SK-N-SH (cell line): ENCODE results near the gene CYB561D1. TPM values are rescaled to one million over a fixed set of nuclear protein-coding genes. Genes with fewer than 3 reads are reported as not detected.

Source experiments
- CTCF ChIA-PET: fragments of 300-600, 350-600 bp; formaldehyde crosslinking; extraction: SDS; loops from one replicate; lab custom pipeline; 2021; lab: Yijun Ruan, JAX
- POLR2A ChIA-PET: fragments of 350-600 bp; sonication (Branson Sonifier 250); formaldehyde crosslinking; extraction: SDS; loops from one replicate; lab custom pipeline; 2020; ENCODE audit warnings: antibody characterized with exemption, inconsistent platforms; lab: Yijun Ruan, JAX
- DNase-seq: peaks from one replicate; pipeline ENCODE4 v3.0.0; 2012
- H2AFZ ChIP-seq: fragments of 200-600 bp; sonication (generic); 2 replicates; pipeline ENCODE4 v1.8.1; 2016; ENCODE audit warnings: antibody characterized with exemption, mild to moderate bottlenecking, low read depth
- H3F3A ChIP-seq: fragments of 200-600 bp; sonication (generic); replicated peaks from 2 replicates; pipeline ENCODE3; 2016; ENCODE audit warnings: antibody characterized with exemption, mild to moderate bottlenecking; ENCODE audit not compliant: insufficient read depth
- H3K27ac ChIP-seq, 2 experiments: fragments of 200-500 bp in 1 of 2; fragments of 200-600 bp in 1 of 2; sonication (Bioruptor generic) in 1 of 2; sonication (generic), shearing (Covaris generic) in 1 of 2; 2 replicates each; pipeline versions ENCODE4 v1.5.1 to v1.6.1; 2014 to 2016; ENCODE audit warnings: low read depth in 2 of 2, inconsistent platforms in 1 of 2, low read length in 1 of 2, mild to moderate bottlenecking in 1 of 2, mixed read lengths in 1 of 2
- H3K27me3 ChIP-seq: fragments of 200-600 bp; sonication (generic), shearing (Covaris generic); 2 replicates; pipeline ENCODE4 v1.6.1; 2016; ENCODE audit warnings: mixed run types; ENCODE audit not compliant: insufficient read depth
- H3K36me3 ChIP-seq, 2 experiments: fragments of 200-500 bp in 1 of 2; fragments of 200-600 bp in 1 of 2; sonication (Bioruptor generic) in 1 of 2; sonication (generic) in 1 of 2; replicated peaks in 1 of 2; 2 replicates each; pipeline versions ENCODE3 to v1.5.1; 2014 to 2016; ENCODE audit warnings: low read length in 1 of 2, mild to moderate bottlenecking in 1 of 2; ENCODE audit not compliant: insufficient read depth in 2 of 2, control insufficient read depth in 1 of 2
- H3K4me1 ChIP-seq, 2 experiments: fragments of 200-500 bp in 1 of 2; fragments of 200-600 bp in 1 of 2; sonication (Bioruptor generic) in 1 of 2; sonication (generic), shearing (Covaris generic) in 1 of 2; 2 replicates each; pipeline versions ENCODE4 v1.5.1 to v1.6.1; 2014 to 2016; ENCODE audit warnings: low read depth in 1 of 2, low read length in 1 of 2, mixed run types in 1 of 2; ENCODE audit not compliant: insufficient read depth in 2 of 2, control insufficient read depth in 1 of 2
- H3K4me2 ChIP-seq: fragments of 200-600 bp; sonication (generic), shearing (Covaris generic); 2 replicates; pipeline ENCODE4 v1.6.1; 2017; ENCODE audit warnings: mixed run types
- H3K4me3 ChIP-seq, 2 experiments: fragments of 200-500 bp in 1 of 2; fragments of 200-600 bp in 1 of 2; sonication (Bioruptor generic) in 1 of 2; sonication (generic), shearing (Covaris generic) in 1 of 2; 2 replicates each; pipeline versions ENCODE4 v1.5.1 to v1.8.1; 2014 to 2016; ENCODE audit warnings: low read depth in 2 of 2, inconsistent platforms in 1 of 2, low read length in 1 of 2, mild to moderate bottlenecking in 1 of 2, mixed read lengths in 1 of 2, moderate library complexity in 1 of 2
- H3K79me2 ChIP-seq: fragments of 200-600 bp; sonication (generic); 2 replicates; pipeline ENCODE4 v1.8.1; 2017; ENCODE audit warnings: mild to moderate bottlenecking; ENCODE audit not compliant: insufficient read depth
- H3K9ac ChIP-seq: fragments of 200-600 bp; sonication (generic); 2 replicates; pipeline ENCODE4 v1.6.1; 2017; ENCODE audit warnings: mixed run types
- H3K9me2 ChIP-seq: fragments of 200-600 bp; sonication (generic); 2 replicates; pipeline ENCODE4 v1.6.1; 2017; ENCODE audit warnings: mixed run types
- H3K9me3 ChIP-seq: fragments of 200-600 bp; sonication (generic); 2 replicates; pipeline ENCODE4 v1.6.1; 2017; ENCODE audit warnings: mixed run types, mild to moderate bottlenecking, moderate library complexity
- H4K20me1 ChIP-seq: fragments of 200-600 bp; sonication (generic); 2 replicates; pipeline ENCODE4 v1.6.1; 2017; ENCODE audit warnings: mild to moderate bottlenecking, mixed run types; ENCODE audit not compliant: insufficient read depth
- CHD2 ChIP-seq: fragments of 150-350 bp; IDR thresholded peaks from 2 replicates; pipeline ENCODE4 v1.6.1; 2018; ENCODE audit warnings: low read length; ENCODE audit not compliant: partially characterized antibody
- CTCF ChIP-seq: fragments of 200-600 bp; sonication (generic); IDR thresholded peaks from 2 replicates; pipeline ENCODE4 v1.6.1; 2017; ENCODE audit warnings: antibody characterized with exemption, mild to moderate bottlenecking, moderate library complexity
- ELF1 ChIP-seq: IDR thresholded peaks from 2 replicates; pipeline ENCODE4 v1.4.0; 2012
- EZH2phosphoT487 ChIP-seq: fragments of 200-600 bp; sonication (generic); IDR thresholded peaks from 2 replicates; pipeline ENCODE4 v1.6.1; 2017; ENCODE audit warnings: low read depth, mixed run types, mild to moderate bottlenecking, antibody characterized with exemption, moderate library complexity, borderline replicate concordance
- FOSL2 ChIP-seq: IDR thresholded peaks from 2 replicates; pipeline ENCODE4 v1.4.0; 2012; ENCODE audit warnings: low read depth, mild to moderate bottlenecking, moderate library complexity, borderline replicate concordance
- FOXM1 ChIP-seq: IDR thresholded peaks from 2 replicates; pipeline ENCODE4 v1.4.0; 2012; ENCODE audit warnings: low read depth, mild to moderate bottlenecking
- GABPA ChIP-seq: IDR thresholded peaks from 2 replicates; pipeline ENCODE4 v1.4.0; 2012; ENCODE audit warnings: low read depth, mild to moderate bottlenecking
- MXI1 ChIP-seq: IDR thresholded peaks from 2 replicates; pipeline ENCODE4 v1.6.1; 2012; ENCODE audit warnings: mild to moderate bottlenecking, low read depth, low read length, improper control_type of control experiment
- NFIC ChIP-seq: IDR thresholded peaks from 2 replicates; pipeline ENCODE4 v1.4.0; 2012; ENCODE audit warnings: borderline replicate concordance
- NRF1 ChIP-seq: IDR thresholded peaks from 2 replicates; pipeline ENCODE4 v1.6.1; 2012; ENCODE audit warnings: low read depth, mild to moderate bottlenecking, low read length
- POLR2AphosphoS5 ChIP-seq: IDR thresholded peaks from 2 replicates; pipeline ENCODE4 v1.6.1; 2012; ENCODE audit warnings: low read depth, low read length
- RCOR1 ChIP-seq: fragments of 150-350 bp; IDR thresholded peaks from 2 replicates; pipeline ENCODE4 v1.6.1; 2017; ENCODE audit warnings: antibody characterized with exemption, low read length
- SMC3 ChIP-seq: IDR thresholded peaks from 2 replicates; pipeline ENCODE4 v1.6.1; 2012; ENCODE audit warnings: low read depth, low read length, improper control_type of control experiment
- TCF12 ChIP-seq: IDR thresholded peaks from 2 replicates; pipeline ENCODE4 v1.4.0; 2012
- TEAD4 ChIP-seq: IDR thresholded peaks from 2 replicates; pipeline ENCODE4 v1.4.0; 2012; ENCODE audit warnings: mild to moderate bottlenecking, borderline replicate concordance; ENCODE audit not compliant: insufficient read depth
- USF2 ChIP-seq: fragments of 150-350 bp; IDR thresholded peaks from 2 replicates; pipeline ENCODE4 v1.6.1; 2017; ENCODE audit warnings: antibody characterized with exemption, low read length, low read depth, borderline replicate concordance
- WGBS: methylation state at CpG from one replicate; pipeline ENCODE4 v1.1.6; 2017; ENCODE audit warnings: low lambda C conversion rate; 5-methylcytosine and 5-hydroxymethylcytosine counted together
- polyA plus RNA-seq, 3 experiments: library from polyadenylated mRNA; depleted of rRNA; stranded (reverse); fragments of >200 nt; gene quantifications; 2 replicates each; pipeline ENCODE4 v1.2.3, GENCODE V29; 2012
- TF ChIP-seq, protein P1 (sequence below): IDR thresholded peaks from 2 replicates; pipeline ENCODE4 v1.4.0; 2012; ENCODE audit warnings: low read depth, borderline replicate concordance
- TF ChIP-seq, protein P2 (sequence below): fragments of 150-350 bp; IDR thresholded peaks from 2 replicates; pipeline ENCODE4 v1.6.1; 2016; ENCODE audit warnings: mild to moderate bottlenecking, low read depth, low read length

CYB561D1 gene
- polyA plus RNA-seq, 1 of the 3 experiments (the other 2 are of a cell fraction) = 5.4 TPM

GRCh38 chr1:109466452-109467300 is 27.2 kb upstream of the CYB561D1 start, which contains the start of gene SYPL2:
Gene SYPL2 (plus strand): TSS chr1:109466546. CDS start chr1:109466844, 298 bp downstream.
- ChIA-PET POLR2A (no interaction called here), CTCF (interaction anchor here (1.1 to 1.2 kb wide), 2 partner anchors 24 to 66 kb away, joined by 4 to 5 read pairs; no protein-coding TSS in a partner anchor)
- Histone ChIP-seq H3K9me2 (no peaks in the 10 kb centered on the region), H2AFZ (peak within 1 kb of the TSS; percentile 66; the same call in 1 of the 2 replicates), H3K4me2 (peak within 1 kb of the TSS; percentile 71), H3K4me3 (peak within 1 kb of the TSS; percentile 36 to 50), H3K9me3 (no peaks in the 10 kb centered on the region), H4K20me1 (no peaks in the 10 kb centered on the region), H3K27ac (no peak within 1 kb of the TSS), H3F3A (no peaks in the 10 kb centered on the region), H3K4me1 (no peaks in the 10 kb centered on the region), H3K27me3 (peaks cover 94% of the 10 kb centered on the region), H3K79me2 (no peaks in the 10 kb centered on the region), H3K36me3 (no peaks in the 10 kb centered on the region), H3K9ac (no peak within 1 kb of the TSS)
- WGBS = 0% methylated on average over 10 of the region's 88 CpGs
- peak; percentile 79 for DNase-seq
- peak; percentile 10; the same call in 1 of the 2 replicates for TF ChIP-seq CTCF
- no peak for TF ChIP-seq MXI1
- TF ChIP-seq SMC3 = no peak
- no peak for TF ChIP-seq ELF1
- no peak for TF ChIP-seq USF2
- no peak for TF ChIP-seq FOSL2
- TF ChIP-seq, protein P1, sequence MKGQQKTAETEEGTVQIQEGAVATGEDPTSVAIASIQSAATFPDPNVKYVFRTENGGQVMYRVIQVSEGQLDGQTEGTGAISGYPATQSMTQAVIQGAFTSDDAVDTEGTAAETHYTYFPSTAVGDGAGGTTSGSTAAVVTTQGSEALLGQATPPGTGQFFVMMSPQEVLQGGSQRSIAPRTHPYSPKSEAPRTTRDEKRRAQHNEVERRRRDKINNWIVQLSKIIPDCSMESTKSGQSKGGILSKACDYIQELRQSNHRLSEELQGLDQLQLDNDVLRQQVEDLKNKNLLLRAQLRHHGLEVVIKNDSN = peak; percentile 82
- no peak for TF ChIP-seq NFIC
- no peak for TF ChIP-seq TCF12
- TF ChIP-seq CHD2 = no peak
- TF ChIP-seq EZH2phosphoT487 = peak; percentile 39; the same call in 1 of the 2 replicates
- TF ChIP-seq NRF1 = no peak
- TF ChIP-seq POLR2AphosphoS5 = no peak
- no peak for TF ChIP-seq TEAD4
- TF ChIP-seq, protein P2, sequence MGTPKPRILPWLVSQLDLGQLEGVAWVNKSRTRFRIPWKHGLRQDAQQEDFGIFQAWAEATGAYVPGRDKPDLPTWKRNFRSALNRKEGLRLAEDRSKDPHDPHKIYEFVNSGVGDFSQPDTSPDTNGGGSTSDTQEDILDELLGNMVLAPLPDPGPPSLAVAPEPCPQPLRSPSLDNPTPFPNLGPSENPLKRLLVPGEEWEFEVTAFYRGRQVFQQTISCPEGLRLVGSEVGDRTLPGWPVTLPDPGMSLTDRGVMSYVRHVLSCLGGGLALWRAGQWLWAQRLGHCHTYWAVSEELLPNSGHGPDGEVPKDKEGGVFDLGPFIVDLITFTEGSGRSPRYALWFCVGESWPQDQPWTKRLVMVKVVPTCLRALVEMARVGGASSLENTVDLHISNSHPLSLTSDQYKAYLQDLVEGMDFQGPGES = no peak
- no peak for TF ChIP-seq FOXM1
- no peak for TF ChIP-seq GABPA
- no peak for TF ChIP-seq RCOR1
